ENCODE data around the gene PLCB1. TPM values are rescaled to one million over a fixed set of nuclear protein-coding genes. Genes with fewer than 3 reads are reported as not detected.
A peak's percentile ranks its signal among the peaks of the same experiment; 100 is the strongest.
"Not testable (repeated sequence)": the region's sequence is repeated elsewhere in the genome, so short reads cannot be mapped to it uniquely, and the experiment has no call there.

PLCB1 gene
- total RNA-seq, 1 donor, result 13.4 TPM

DNA sequence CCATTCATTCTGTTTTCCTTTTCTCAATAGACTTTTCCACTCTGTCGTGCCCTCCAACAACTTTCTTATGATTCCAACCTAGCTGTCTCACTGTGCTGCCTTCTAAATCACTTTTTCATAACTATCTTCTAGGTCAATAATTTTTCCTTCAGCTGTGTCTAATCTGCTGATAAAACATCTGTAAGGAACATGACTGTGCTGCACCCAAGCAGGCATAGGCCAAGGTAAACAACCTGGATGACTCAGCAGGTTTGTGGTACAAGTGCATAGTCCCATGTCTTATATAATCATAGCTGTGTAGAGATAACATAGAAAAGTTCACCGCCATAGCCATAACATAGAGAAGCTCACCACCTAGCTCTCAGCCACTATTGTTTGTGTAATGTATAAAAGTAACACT lies 332.3 kb downstream of the PLCB1 start:
- H3K4me3 ChIP-seq (ENCODE audit: insufficient read depth, low read length), result no peak overlapping the region
- no peaks in the 10 kb centered on the region for H3K4me1 ChIP-seq (ENCODE audit: insufficient read depth, low read length)
- no peak overlapping the region for H3K4me2 ChIP-seq (ENCODE audit: insufficient read depth, low read length)
- H3K79me2 ChIP-seq (ENCODE audit: insufficient read depth, low read length), result no peaks in the 10 kb centered on the region
- H3K27me3 ChIP-seq (ENCODE audit: insufficient read depth, low read length), result no peaks in the 10 kb centered on the region
- H2AFZ ChIP-seq (ENCODE audit: low read length), result no peak overlapping the region
- H3K9me3 ChIP-seq (ENCODE audit: low read depth, low read length), result peaks cover 2% of the 10 kb centered on the region
- no peak for DNase-seq (ENCODE audit: insufficient read length, low spot score, missing footprints)
- H4K20me1 ChIP-seq (ENCODE audit: insufficient read depth, low read length), result no peaks in the 10 kb centered on the region
- H3K36me3 ChIP-seq (ENCODE audit: insufficient read depth, low read length), result peaks cover 2% of the 10 kb centered on the region
- TF ChIP-seq, protein P1, sequence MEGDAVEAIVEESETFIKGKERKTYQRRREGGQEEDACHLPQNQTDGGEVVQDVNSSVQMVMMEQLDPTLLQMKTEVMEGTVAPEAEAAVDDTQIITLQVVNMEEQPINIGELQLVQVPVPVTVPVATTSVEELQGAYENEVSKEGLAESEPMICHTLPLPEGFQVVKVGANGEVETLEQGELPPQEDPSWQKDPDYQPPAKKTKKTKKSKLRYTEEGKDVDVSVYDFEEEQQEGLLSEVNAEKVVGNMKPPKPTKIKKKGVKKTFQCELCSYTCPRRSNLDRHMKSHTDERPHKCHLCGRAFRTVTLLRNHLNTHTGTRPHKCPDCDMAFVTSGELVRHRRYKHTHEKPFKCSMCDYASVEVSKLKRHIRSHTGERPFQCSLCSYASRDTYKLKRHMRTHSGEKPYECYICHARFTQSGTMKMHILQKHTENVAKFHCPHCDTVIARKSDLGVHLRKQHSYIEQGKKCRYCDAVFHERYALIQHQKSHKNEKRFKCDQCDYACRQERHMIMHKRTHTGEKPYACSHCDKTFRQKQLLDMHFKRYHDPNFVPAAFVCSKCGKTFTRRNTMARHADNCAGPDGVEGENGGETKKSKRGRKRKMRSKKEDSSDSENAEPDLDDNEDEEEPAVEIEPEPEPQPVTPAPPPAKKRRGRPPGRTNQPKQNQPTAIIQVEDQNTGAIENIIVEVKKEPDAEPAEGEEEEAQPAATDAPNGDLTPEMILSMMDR (IDR thresholded peaks at IDR 0.05; ENCODE audit: extremely low read depth, low read depth, low read length), result no peak
- no peak overlapping the region for H3K27ac ChIP-seq (ENCODE audit: low read depth, low read length)

DNA sequence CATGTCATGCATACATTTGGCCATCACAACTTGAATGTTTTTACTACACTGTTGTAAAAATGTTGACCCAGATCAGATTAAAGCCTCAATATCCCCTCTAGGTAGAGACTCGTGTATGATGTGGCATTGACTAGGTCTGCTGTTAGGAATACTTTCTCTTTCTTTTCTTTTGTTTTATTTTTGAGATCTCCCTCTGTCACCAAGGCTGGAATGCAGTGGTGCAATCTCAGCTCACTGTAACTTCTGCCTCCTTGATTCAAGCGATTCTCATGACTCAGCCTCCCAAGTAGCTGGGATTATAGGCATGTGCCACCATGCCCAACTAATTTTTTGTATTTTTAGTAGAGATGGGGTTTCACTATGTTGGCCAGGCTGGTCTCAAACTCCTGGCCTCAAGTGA lies 334.7 kb downstream of the PLCB1 start:
- H3K27me3 ChIP-seq (ENCODE audit: insufficient read depth, low read length); H3K79me2 ChIP-seq (ENCODE audit: insufficient read depth, low read length); H4K20me1 ChIP-seq (ENCODE audit: insufficient read depth, low read length); H3K27ac ChIP-seq (ENCODE audit: low read depth, low read length); DNase-seq (ENCODE audit: insufficient read length, low spot score, missing footprints); H3K4me1 ChIP-seq (ENCODE audit: insufficient read depth, low read length); H3K9me3 ChIP-seq (ENCODE audit: low read depth, low read length); H3K36me3 ChIP-seq (ENCODE audit: insufficient read depth, low read length): not testable (repeated sequence)
- peak overlapping the region; percentile 54 for H2AFZ ChIP-seq (ENCODE audit: low read length)
- H3K4me3 ChIP-seq (ENCODE audit: insufficient read depth, low read length), result peak overlapping the region; percentile 39
- H3K4me2 ChIP-seq (ENCODE audit: insufficient read depth, low read length), result peak overlapping the region; percentile 58

DNA sequence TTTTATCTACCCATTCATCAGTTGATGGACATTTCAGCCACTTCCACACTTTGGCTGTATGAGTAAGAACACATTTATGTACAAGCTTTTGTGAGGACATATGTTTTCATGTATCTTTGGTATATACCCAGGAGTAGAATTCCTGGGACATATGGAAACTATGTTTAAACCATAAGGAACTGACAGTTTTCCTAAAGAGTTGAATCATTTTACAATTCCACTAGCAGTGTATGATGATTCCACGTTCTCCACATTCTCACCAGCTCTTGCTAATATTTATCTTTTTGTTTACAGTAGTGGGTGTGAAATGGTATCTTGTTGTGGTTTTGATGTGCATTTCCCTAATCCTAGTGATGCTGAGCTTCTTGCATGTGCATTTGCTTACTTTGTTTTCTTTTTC lies 338.1 kb downstream of the PLCB1 start:
- Histone ChIP-seq H3K4me2 (ENCODE audit: insufficient read depth, low read length) (no peak overlapping the region), H3K4me1 (ENCODE audit: insufficient read depth, low read length) (no peaks in the 10 kb centered on the region), H3K27me3 (ENCODE audit: insufficient read depth, low read length) (no peaks in the 10 kb centered on the region), H3K9me3 (ENCODE audit: low read depth, low read length) (no peaks in the 10 kb centered on the region), H2AFZ (ENCODE audit: low read length) (no peak overlapping the region), H3K79me2 (ENCODE audit: insufficient read depth, low read length) (no peaks in the 10 kb centered on the region), H3K36me3 (ENCODE audit: insufficient read depth, low read length) (peaks cover 1% of the 10 kb centered on the region), H4K20me1 (ENCODE audit: insufficient read depth, low read length) (no peaks in the 10 kb centered on the region), H3K4me3 (ENCODE audit: insufficient read depth, low read length) (no peak overlapping the region), H3K27ac (ENCODE audit: low read depth, low read length) (no peak overlapping the region)
- TF ChIP-seq, protein P1 (IDR thresholded peaks at IDR 0.05; ENCODE audit: extremely low read depth, low read depth, low read length), result no peak
- no peak for DNase-seq (ENCODE audit: insufficient read length, low spot score, missing footprints)

DNA sequence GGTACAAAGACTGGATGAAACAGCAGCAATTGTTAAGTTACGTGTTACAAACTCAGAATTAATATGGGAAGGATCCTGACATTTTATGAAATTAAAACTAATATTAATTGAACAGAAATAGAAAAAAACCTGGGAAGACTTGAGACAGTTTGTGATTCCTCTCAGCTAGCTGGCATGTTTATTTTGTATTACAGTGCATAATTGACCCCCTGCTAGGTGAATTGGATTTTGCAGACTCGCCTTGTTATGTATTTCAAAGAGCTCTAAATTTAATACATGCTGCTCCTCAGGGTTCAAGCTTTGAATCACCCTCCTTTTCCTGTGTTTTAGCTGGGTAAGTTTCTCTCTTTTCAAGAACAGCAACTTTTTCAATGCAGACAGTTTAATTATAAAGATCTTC lies 339.4 kb downstream of the PLCB1 start:
- H3K4me2 ChIP-seq (ENCODE audit: insufficient read depth, low read length), result no peak overlapping the region
- no peaks in the 10 kb centered on the region for H3K36me3 ChIP-seq (ENCODE audit: insufficient read depth, low read length)
- DNase-seq (ENCODE audit: insufficient read length, low spot score, missing footprints), result no peak
- no peaks in the 10 kb centered on the region for H4K20me1 ChIP-seq (ENCODE audit: insufficient read depth, low read length)
- H3K9me3 ChIP-seq (ENCODE audit: low read depth, low read length), result no peaks in the 10 kb centered on the region
- H3K4me3 ChIP-seq (ENCODE audit: insufficient read depth, low read length), result no peak overlapping the region
- no peaks in the 10 kb centered on the region for H3K4me1 ChIP-seq (ENCODE audit: insufficient read depth, low read length)
- no peaks in the 10 kb centered on the region for H3K79me2 ChIP-seq (ENCODE audit: insufficient read depth, low read length)
- H3K27me3 ChIP-seq (ENCODE audit: insufficient read depth, low read length), result no peaks in the 10 kb centered on the region
- no peak overlapping the region for H2AFZ ChIP-seq (ENCODE audit: low read length)
- TF ChIP-seq, protein P1 (IDR thresholded peaks at IDR 0.05; ENCODE audit: extremely low read depth, low read depth, low read length), result no peak
- H3K27ac ChIP-seq (ENCODE audit: low read depth, low read length), result no peak overlapping the region
